KOPT-K1 (cell line): Measurements from ENCODE around the gene TMEM41B.
"Not testable (repeated sequence)": the region's sequence is repeated elsewhere in the genome, so short reads cannot be mapped to it uniquely, and the experiment has no call there.

ENCODE experiments used
- H3K27ac ChIP-seq: fragments of 200-600 bp; sonication (generic); 2 replicates; pipeline ENCODE4 v1.5.1; 2016; ENCODE audit warnings: antibody characterized with exemption, mild to moderate bottlenecking, low read depth, low read length; ENCODE audit not compliant: poor library complexity, severe bottlenecking
- H3K36me3 ChIP-seq: fragments of 200-600 bp; sonication (generic); 2 replicates; pipeline ENCODE4 v1.5.1; 2017; ENCODE audit warnings: antibody characterized with exemption, mild to moderate bottlenecking, low read length, moderate library complexity; ENCODE audit not compliant: insufficient read depth
- H3K9me3 ChIP-seq: fragments of 200-600 bp; sonication (generic); 2 replicates; pipeline ENCODE4 v1.5.1; 2017; ENCODE audit warnings: antibody characterized with exemption, low read length, mild to moderate bottlenecking; ENCODE audit not compliant: insufficient read depth, poor library complexity, severe bottlenecking

TMEM41B gene

DNA sequence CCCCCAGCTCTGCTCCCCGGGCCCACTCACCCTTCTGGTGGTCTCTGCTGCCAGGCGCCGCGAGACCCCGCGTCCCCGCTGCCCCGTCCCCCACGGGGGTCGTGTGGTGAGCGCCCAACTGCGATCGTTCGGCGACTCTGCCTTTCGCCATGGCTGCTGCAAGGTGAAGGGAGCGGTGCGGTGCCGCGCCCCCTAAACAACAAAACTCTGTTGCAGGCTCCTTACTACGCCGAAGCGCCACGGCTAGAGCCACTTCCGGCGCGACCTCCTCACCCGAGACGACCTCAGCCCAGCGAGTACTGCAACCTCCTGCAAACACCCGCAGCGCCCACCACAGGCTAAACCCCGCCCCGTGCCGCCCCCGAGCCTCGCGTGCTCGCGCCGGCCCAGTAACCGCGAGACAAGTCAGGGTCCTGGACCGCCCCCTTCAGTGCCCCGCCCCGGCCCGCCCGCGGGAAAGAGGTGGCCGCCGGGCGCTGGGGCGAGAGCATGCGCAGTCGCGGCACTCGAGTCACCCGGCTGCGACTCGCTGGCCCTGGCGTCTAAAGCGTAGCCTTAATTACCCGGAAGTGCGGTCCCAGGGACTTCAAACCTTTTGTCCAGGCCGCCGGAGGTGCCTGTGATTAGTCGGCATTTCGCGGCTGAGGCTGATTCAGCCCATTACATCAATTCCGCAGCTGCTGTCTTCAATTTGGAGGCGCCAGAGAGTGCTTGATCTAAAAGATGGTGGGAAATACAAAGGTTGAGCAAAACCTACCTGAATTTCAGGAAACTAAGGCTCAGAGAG, at the start of gene TMEM41B:
TMEM41B (minus strand) TSS at position 303 of the 787 bp plus-strand sequence; CDS start at position 151, 152 bp downstream.
- H3K36me3 ChIP-seq: no peaks in the 10 kb centered on the region
- H3K27ac ChIP-seq: peak within 1 kb of the TSS; percentile 88
- H3K9me3 ChIP-seq: no peaks in the 10 kb centered on the region

- H3K9me3 ChIP-seq: no peaks in the 10 kb centered on the region
- H3K27ac ChIP-seq: no peak overlapping the region
- no peaks in the 10 kb centered on the region for H3K36me3 ChIP-seq
Measured at GRCh38 chr11:9362393-9362863, 48.0 kb upstream of the TMEM41B start.

DNA sequence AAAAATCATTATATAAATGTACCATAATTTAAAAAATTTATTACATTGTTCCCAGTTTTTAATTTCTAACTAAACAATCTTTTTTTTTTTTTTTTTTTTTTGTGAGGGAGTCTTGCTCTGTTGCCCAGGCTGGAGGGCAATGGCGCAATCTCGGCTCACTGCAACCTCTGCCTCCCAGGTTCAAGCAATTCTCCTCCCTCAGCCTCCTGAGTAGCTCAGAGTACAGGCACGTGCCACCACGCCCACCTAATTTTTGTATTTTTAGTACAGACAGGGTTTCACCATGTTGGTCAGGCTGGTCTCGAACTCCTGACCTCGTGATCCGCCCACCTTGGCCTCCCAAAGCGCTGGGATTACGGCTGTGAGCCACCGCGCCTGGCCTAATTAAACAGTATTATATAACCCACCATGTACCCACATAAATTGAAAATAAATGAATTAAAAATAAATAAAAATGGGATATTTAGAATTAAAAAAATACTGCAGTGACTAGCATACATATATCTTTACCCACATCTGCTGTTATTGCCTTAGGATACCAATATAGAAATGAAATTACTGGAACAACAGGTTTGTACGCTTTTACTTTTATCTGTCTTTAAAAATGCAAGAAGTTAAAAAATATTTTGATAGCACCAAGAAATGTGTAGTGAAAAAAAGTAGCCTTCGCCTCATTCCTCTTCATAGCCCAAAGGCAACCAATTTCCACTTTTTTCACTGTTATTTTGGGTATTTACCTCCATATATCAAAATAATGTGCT, 46.6 kb upstream of the TMEM41B start:
- not testable (repeated sequence) for H3K36me3 ChIP-seq, H3K27ac ChIP-seq, H3K9me3 ChIP-seq

GRCh38 chr11:9357041-9357440, 42.6 kb upstream of the TMEM41B start:
- Histone ChIP-seq H3K36me3 (no peaks in the 10 kb centered on the region), H3K9me3 (no peaks in the 10 kb centered on the region), H3K27ac (no peak overlapping the region)

DNA sequence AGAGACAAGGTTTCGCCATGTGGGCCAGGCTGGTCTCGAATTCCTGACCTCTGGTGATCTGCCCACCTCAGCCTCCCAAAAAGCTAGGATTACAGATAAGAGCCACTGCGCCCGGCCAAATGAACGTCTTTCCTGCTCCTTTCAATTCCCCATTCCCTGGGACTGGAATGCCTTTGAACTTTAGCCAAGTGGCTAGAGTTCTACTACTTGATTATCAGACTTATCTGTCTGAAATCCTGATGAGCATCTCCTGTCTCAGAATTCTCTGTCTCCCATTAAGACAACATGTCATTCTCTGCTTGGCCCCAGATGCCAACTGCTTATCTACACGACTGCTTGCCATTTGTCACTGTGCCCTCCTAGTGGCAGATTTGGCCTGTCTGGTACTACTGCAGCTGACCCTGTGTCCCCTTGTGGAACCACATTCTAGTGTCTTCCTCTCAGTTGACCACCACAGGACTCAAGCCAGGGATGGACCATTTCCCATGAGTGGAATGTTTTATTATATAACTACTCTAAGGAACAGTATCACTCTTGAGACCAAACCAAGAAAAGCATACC, 37.0 kb upstream of the TMEM41B start:
- Histone ChIP-seq H3K9me3 (no peaks in the 10 kb centered on the region), H3K27ac (no peak overlapping the region), H3K36me3 (no peaks in the 10 kb centered on the region)

DNA sequence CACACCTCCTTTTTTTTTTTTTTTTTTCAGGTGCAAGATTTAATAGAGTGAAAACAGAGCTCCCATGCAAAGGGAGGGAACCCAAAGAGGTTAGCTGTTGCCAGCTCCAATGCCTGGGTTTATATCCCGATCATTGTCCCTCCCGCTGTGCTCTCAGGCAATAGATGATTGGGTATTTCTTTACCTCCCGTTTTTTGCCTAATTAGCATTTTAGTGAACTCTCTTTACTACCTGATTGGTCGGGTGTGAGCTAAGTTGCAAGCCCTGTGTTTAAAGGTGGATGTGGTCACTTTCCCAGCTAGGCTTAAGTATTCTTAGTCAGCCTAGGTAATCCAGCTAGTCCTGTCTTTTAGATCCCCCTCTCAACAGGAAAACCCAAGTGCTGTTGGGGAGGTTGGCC, 33.4 kb upstream of the TMEM41B start:
- not testable (repeated sequence) for H3K9me3 ChIP-seq, H3K36me3 ChIP-seq
- peak overlapping the region; percentile 56 for H3K27ac ChIP-seq

DNA sequence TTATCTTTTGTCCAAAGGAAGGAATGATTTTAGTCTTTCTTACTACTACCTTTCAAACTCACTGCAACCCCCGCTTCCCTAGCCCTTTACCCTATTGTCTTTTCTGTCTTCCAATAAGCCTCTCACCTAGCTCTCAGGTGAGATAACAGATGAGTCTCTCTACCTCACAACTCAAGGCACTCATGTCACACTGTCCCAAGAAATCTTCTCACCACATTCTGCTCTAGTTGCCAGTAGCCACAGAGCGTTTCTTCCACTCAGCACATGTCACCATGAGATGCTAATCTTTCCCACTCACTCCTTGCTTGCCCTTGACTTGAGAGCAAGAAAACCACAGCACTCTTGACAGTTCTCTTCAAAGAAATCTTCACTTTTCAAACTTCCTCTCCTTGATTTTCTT, 32.7 kb upstream of the TMEM41B start:
- Histone ChIP-seq H3K36me3 (no peaks in the 10 kb centered on the region), H3K27ac (peak overlapping the region; percentile 18), H3K9me3 (no peaks in the 10 kb centered on the region)

- no peaks in the 10 kb centered on the region for H3K9me3 ChIP-seq
- H3K36me3 ChIP-seq: no peaks in the 10 kb centered on the region
- H3K27ac ChIP-seq: peak overlapping the region; percentile 50
Measured at GRCh38 chr11:9344061-9344680, 29.8 kb upstream of the TMEM41B start.

- no peaks in the 10 kb centered on the region for H3K9me3 ChIP-seq
- H3K36me3 ChIP-seq: no peaks in the 10 kb centered on the region
- H3K27ac ChIP-seq: no peak overlapping the region
Measured at GRCh38 chr11:9341638-9342178, 27.3 kb upstream of the TMEM41B start.

GRCh38 chr11:9332655-9333054, 18.3 kb upstream of the TMEM41B start:
- H3K36me3 ChIP-seq: no peaks in the 10 kb centered on the region
- H3K27ac ChIP-seq: no peak overlapping the region
- H3K9me3 ChIP-seq: no peaks in the 10 kb centered on the region

GRCh38 chr11:9330387-9331384, 16.3 kb upstream of the TMEM41B start:
- Histone ChIP-seq H3K9me3 (no peaks in the 10 kb centered on the region), H3K36me3 (no peaks in the 10 kb centered on the region), H3K27ac (no peak overlapping the region)

- H3K27ac ChIP-seq: no peak overlapping the region
- H3K36me3 ChIP-seq: no peaks in the 10 kb centered on the region
- no peaks in the 10 kb centered on the region for H3K9me3 ChIP-seq
Measured at GRCh38 chr11:9320047-9320446, 5.7 kb upstream of the TMEM41B start.

- H3K36me3 ChIP-seq, H3K9me3 ChIP-seq, H3K27ac ChIP-seq: not testable (repeated sequence)
Measured at GRCh38 chr11:9319377-9320001, 5.1 kb upstream of the TMEM41B start.
